GM12878 (cell line): ENCODE results near the gene LIFR. TPM values are rescaled to one million over a fixed set of nuclear protein-coding genes. Genes with fewer than 3 reads are reported as not detected.

ENCODE experiments used
- ATAC-seq: fragments of 200-7000 bp; cut with Tn5 transposase; 3 replicates; pipeline ENCODE4 v1.9.1; 2020; ENCODE audit warnings: mild to moderate bottlenecking, moderate library complexity
- BruUV-seq: library from RNA; stranded (reverse); fragments of 400-500 nt; replicated peaks from 2 replicates; lab custom pipeline; 2021; lab: Mats Ljungman, UMichigan
- CTCF ChIA-PET: fragments of 300-600 bp; sonication (Branson Sonifier 250); formaldehyde crosslinking; extraction: SDS; loops from one replicate; lab custom pipeline; 2021; ENCODE audit warnings: inconsistent platforms; lab: Yijun Ruan, JAX
- POLR2A ChIA-PET: fragments of 350-600 bp; formaldehyde crosslinking; extraction: SDS; loops from one replicate; lab custom pipeline; 2021; ENCODE audit warnings: inconsistent platforms; lab: Charles Lee
- RAD21 ChIA-PET: fragments of 300-600 bp; sonication (Branson Sonifier 250); formaldehyde crosslinking; loops from one replicate; lab custom pipeline; 2023; ENCODE audit warnings: antibody characterized with exemption; ENCODE audit not compliant: unreplicated experiment; lab: Charles Lee
- SMC1A ChIA-PET: fragments of 300-600 bp; sonication (Branson Sonifier 250); formaldehyde crosslinking; loops from one replicate; lab custom pipeline; 2023; ENCODE audit not compliant: unreplicated experiment, uncharacterized antibody; lab: Charles Lee
- DNase-seq: peaks from one replicate; pipeline ENCODE4 v3.0.0-alpha.2; 2011; ENCODE audit warnings: low read depth, low spot score
- FAIRE-seq: peaks from 3 replicates; lab custom pipeline; 2011; peaks lifted over from hg19 to GRCh38; lab: Jason Lieb, UNC
- H2AFZ ChIP-seq: 2 replicates; pipeline ENCODE4 v1.6.0; 2011; ENCODE audit warnings: low read depth, low read length, control low read depth; ENCODE audit not compliant: control insufficient read depth
- H3K27ac ChIP-seq: 2 replicates; pipeline ENCODE4 v1.5.1; 2011; ENCODE audit warnings: control low read depth; ENCODE audit not compliant: control insufficient read depth, insufficient read depth
- H3K27me3 ChIP-seq, 2 experiments: replicated peaks in 1 of 2; 2 replicates each; pipeline versions ENCODE4 v1.6.0 to v1.6.1; 2011; ENCODE audit warnings: low read length in 1 of 2; ENCODE audit not compliant: control insufficient read depth in 2 of 2, insufficient read depth in 2 of 2
- H3K36me3 ChIP-seq, 2 experiments: 2 replicates each; pipeline ENCODE4 v1.5.1; 2011; ENCODE audit warnings: low read length in 1 of 2; ENCODE audit not compliant: control insufficient read depth in 2 of 2, insufficient read depth in 2 of 2
- H3K4me1 ChIP-seq: 2 replicates; pipeline ENCODE4 v1.6.1; 2011; ENCODE audit warnings: mild to moderate bottlenecking, low read length, moderate library complexity, mixed read lengths; ENCODE audit not compliant: control insufficient read depth, insufficient read depth
- H3K4me2 ChIP-seq: 2 replicates; pipeline ENCODE4 v1.6.0; 2011; ENCODE audit warnings: control low read depth; ENCODE audit not compliant: control insufficient read depth, insufficient read depth
- H3K4me3 ChIP-seq: fragments of 200-600 bp; sonication (generic); 2 replicates; pipeline ENCODE4 v1.5.1; 2016
- H3K79me2 ChIP-seq: 2 replicates; pipeline ENCODE4 v1.6.0; 2011; ENCODE audit warnings: low read length; ENCODE audit not compliant: control insufficient read depth, insufficient read depth
- H3K9ac ChIP-seq: 2 replicates; pipeline ENCODE4 v1.8.0; 2011; ENCODE audit warnings: low read length, control low read depth, mixed read lengths; ENCODE audit not compliant: control insufficient read depth, insufficient read depth
- H3K9me3 ChIP-seq: replicated peaks from 3 replicates; pipeline ENCODE4 v1.5.1; 2011; ENCODE audit warnings: mild to moderate bottlenecking, low read length; ENCODE audit not compliant: control insufficient read depth, insufficient read depth
- H4K20me1 ChIP-seq: 2 replicates; pipeline ENCODE4 v1.6.0; 2011; ENCODE audit not compliant: control insufficient read depth, insufficient read depth
- ASH2L ChIP-seq: fragments of 300-600, 200-600 bp; sonication (generic); IDR thresholded peaks from 2 replicates; pipeline ENCODE4 v1.6.1; 2017; ENCODE audit warnings: low read depth, mild to moderate bottlenecking, borderline replicate concordance
- BACH1 ChIP-seq: fragments of 450-650 bp; IDR thresholded peaks from 2 replicates; pipeline ENCODE4 v1.6.1; 2017; ENCODE audit warnings: mild to moderate bottlenecking, borderline replicate concordance
- CHD1 ChIP-seq: IDR thresholded peaks from 2 replicates; pipeline ENCODE4 v1.6.1; 2012; ENCODE audit warnings: low read depth, low read length, improper control_type of control experiment
- CHD2 ChIP-seq: IDR thresholded peaks from 2 replicates; pipeline ENCODE4 v1.6.1; 2011; ENCODE audit warnings: low read depth, low read length, improper control_type of control experiment, borderline replicate concordance
- ESRRA ChIP-seq: IDR thresholded peaks from 2 replicates; pipeline ENCODE4 v1.6.1; 2012; ENCODE audit warnings: mild to moderate bottlenecking, low read length, improper control_type of control experiment
- FOXK2 ChIP-seq: fragments of 450-650 bp; IDR thresholded peaks from 2 replicates; pipeline ENCODE4 v1.6.1; 2017; ENCODE audit warnings: mild to moderate bottlenecking, moderate library complexity
- MEF2B ChIP-seq: fragments of 450-650 bp; IDR thresholded peaks from 2 replicates; pipeline ENCODE4 v1.6.1; 2018; ENCODE audit warnings: mild to moderate bottlenecking, moderate library complexity; ENCODE audit not compliant: partially characterized antibody, poor library complexity, severe bottlenecking
- MTA2 ChIP-seq: fragments of 450-650 bp; IDR thresholded peaks from 2 replicates; pipeline ENCODE4 v1.6.1; 2016; ENCODE audit warnings: low read depth, mild to moderate bottlenecking, moderate library complexity
- MYC ChIP-seq: IDR thresholded peaks from 2 replicates; pipeline ENCODE4 v1.6.1; 2011; ENCODE audit warnings: mild to moderate bottlenecking, low read length, moderate library complexity, inconsistent platforms; ENCODE audit not compliant: insufficient read depth, insufficient replicate concordance, insufficient read length, severe bottlenecking
- NFXL1 ChIP-seq: fragments of 450-650 bp; IDR thresholded peaks from 2 replicates; pipeline ENCODE4 v1.6.1; 2017; ENCODE audit warnings: antibody characterized with exemption, mild to moderate bottlenecking, borderline replicate concordance
- NR2C2 ChIP-seq: IDR thresholded peaks from 2 replicates; pipeline ENCODE4 v1.6.1; 2011; ENCODE audit warnings: borderline replicate concordance, low read depth; ENCODE audit not compliant: control insufficient read depth, insufficient read length
- PAX5 ChIP-seq: IDR thresholded peaks from 2 replicates; pipeline ENCODE4 v1.6.1; 2011; ENCODE audit warnings: low read depth, low read length, borderline replicate concordance
- PKNOX1 ChIP-seq: fragments of 450-650 bp; IDR thresholded peaks from 2 replicates; pipeline ENCODE4 v1.6.1; 2016; ENCODE audit warnings: mild to moderate bottlenecking
- RAD21 ChIP-seq: IDR thresholded peaks from 2 replicates; pipeline ENCODE4 v1.6.1; 2011; ENCODE audit warnings: mild to moderate bottlenecking, low read depth, low read length, moderate library complexity; ENCODE audit not compliant: insufficient read depth
- TCF3 ChIP-seq: IDR thresholded peaks from 2 replicates; pipeline ENCODE4 v1.6.1; 2012; ENCODE audit warnings: low read depth, mild to moderate bottlenecking, low read length, borderline replicate concordance; ENCODE audit not compliant: insufficient read depth
- USF2 ChIP-seq: IDR thresholded peaks from 2 replicates; pipeline ENCODE4 v1.6.1; 2011; ENCODE audit warnings: low read depth, low read length, improper control_type of control experiment, borderline replicate concordance
- ZBTB4 ChIP-seq: fragments of 450-650 bp; formaldehyde crosslinking; IDR thresholded peaks from 2 replicates; pipeline ENCODE4 v1.4.0; 2022; ENCODE audit warnings: mild to moderate bottlenecking, moderate library complexity
- WGBS: methylation state at CpG from one replicate; pipeline ENCODE4 v1.1.6; 2016; ENCODE audit warnings: low lambda C conversion rate; ENCODE audit not compliant: insufficient replicate concordance, insufficient coverage; ENCODE audit errors: missing lambda C conversion rate; 5-methylcytosine and 5-hydroxymethylcytosine counted together
- in situ Hi-C: fragments of 300-500 bp; cut with MboI; formaldehyde crosslinking; loops from 9 replicates; pipeline ENCODE4 v1.14.3; 2018; ENCODE audit warnings: mixed read lengths
- intact Hi-C: fragments of 100-400 bp; cut with micrococcal nuclease; formaldehyde crosslinking; loops from one replicate; pipeline ENCODE4 v1.14.2; 2022; ENCODE audit not compliant: unreplicated experiment
- polyA plus RNA-seq, 11 experiments: library from polyadenylated mRNA; depleted of rRNA in 4 of 11; unstranded in 6 of 11; stranded (reverse) in 5 of 11; fragments of >200 nt; fragmentation: Nextera tagmentation in 4 of 11; fragmentation: Illumina TruSeq in 1 of 11; extraction: Ambion mirVana in 4 of 11; extraction: Trizol in 1 of 11; gene quantifications; 1 replicate in 1 of 11; 2 replicates in 10 of 11; pipeline versions ENCODE4 v1.2.1 to v1.2.3, GENCODE V29; 2011 to 2016; ENCODE audit warnings: inconsistent platforms in 2 of 11, missing spikeins in 2 of 11, low read depth in 1 of 11
- total RNA-seq, 4 experiments: library from RNA; depleted of rRNA in 3 of 4; stranded (reverse); fragments of >200 nt in 3 of 4; fragmentation: Illumina TruSeq in 1 of 4; extraction: Trizol in 1 of 4; gene quantifications; 2 replicates each; pipeline versions ENCODE4 v1.2.1 to v1.2.3, GENCODE V29; 2013 to 2021

The LIFR gene
- total and polyA plus RNA-seq, 10 of the 15 experiments (the other 5 are each of a cell fraction or from before 2014, with no cell fraction given): 0.10 TPM; not detected in 9

- ATAC-seq (no peak), FAIRE-seq (no peak), DNase-seq (no peak)
- Histone ChIP-seq H3K9ac (no peak overlapping the region), H4K20me1 (no peaks in the 10 kb centered on the region), H3K27me3 (no peaks in the 10 kb centered on the region; a peak in 2 of 4 replicates), H2AFZ (no peak overlapping the region), H3K4me3 (no peak overlapping the region), H3K27ac (no peak overlapping the region), H3K4me2 (no peak overlapping the region), H3K9me3 (no peaks in the 10 kb centered on the region), H3K4me1 (no peaks in the 10 kb centered on the region), H3K79me2 (no peaks in the 10 kb centered on the region), H3K36me3 (no peaks in the 10 kb centered on the region)
- ChIA-PET CTCF (no interaction called here), POLR2A (no interaction called here), SMC1A (no interaction called here), RAD21 (no interaction called here)
- 52% methylated on average over 4 of the region's 4 CpGs for WGBS
- intact Hi-C loops (no loop called here), in situ Hi-C loops (no loop called here)
- BruUV-seq: no TSS peak
- TF ChIP-seq TCF3: no peak
- TF ChIP-seq RAD21: no peak
- TF ChIP-seq USF2: no peak
- no peak for TF ChIP-seq MEF2B
- no peak for TF ChIP-seq MYC
- no peak for TF ChIP-seq PAX5
- TF ChIP-seq FOXK2: no peak
- no peak for TF ChIP-seq PKNOX1
- no peak for TF ChIP-seq ESRRA
- no peak for TF ChIP-seq CHD1
- TF ChIP-seq MTA2: no peak
- no peak for TF ChIP-seq NFXL1
- no peak for TF ChIP-seq NR2C2
- TF ChIP-seq CHD2: no peak
- TF ChIP-seq ASH2L: no peak
- no peak for TF ChIP-seq ZBTB4
- no peak for TF ChIP-seq BACH1
These were observed 55.7 kb downstream of the LIFR start for GRCh38 chr5:38500573-38501260.
